A549 (cell line): ENCODE data around the gene PRR29. TPM values are rescaled to one million over a fixed set of nuclear protein-coding genes. Genes with fewer than 3 reads are reported as not detected.

Experiments
- ATAC-seq, 2 experiments: fragments of 200-7000 bp in 1 of 2; fragments of >200 bp in 1 of 2; cut with Nextera tagmentation in 1 of 2; cut with Tn5 transposase in 1 of 2; 3 replicates each; pipeline versions ENCODE4 v1.8.0 to v1.9.1; 2018 to 2020; ENCODE audit warnings: mild to moderate bottlenecking in 1 of 2, moderate library complexity in 1 of 2
- CTCF ChIA-PET: fragments of 300-600 bp; sonication (Branson Sonifier 250); formaldehyde crosslinking; extraction: SDS; loops from one replicate; lab custom pipeline; 2021; ENCODE audit warnings: antibody characterized with exemption, inconsistent platforms; lab: Yijun Ruan, JAX
- POLR2A ChIA-PET: fragments of 350-600 bp; formaldehyde crosslinking; extraction: SDS; loops from one replicate; lab custom pipeline; 2021; ENCODE audit warnings: antibody characterized with exemption, inconsistent platforms; lab: Yijun Ruan, JAX
- DNase-seq, 2 experiments: peaks; one replicate each; pipeline versions ENCODE4 v3.0.0 to v3.0.0-alpha.2; 2011 to 2016; ENCODE audit warnings: low read depth in 1 of 2, low spot score in 1 of 2
- FAIRE-seq: peaks from 2 replicates; lab custom pipeline; 2011; peaks lifted over from hg19 to GRCh38; lab: Jason Lieb, UNC
- H3K27ac ChIP-seq, 2 experiments: fragments of >200 bp; sonication (Bioruptor Twin); formaldehyde crosslinking; 3 replicates each; pipeline ENCODE4 v1.5.1; 2016 to 2017
- H3K4me1 ChIP-seq: fragments of >200 bp; sonication (Bioruptor Twin); formaldehyde crosslinking; 3 replicates; pipeline ENCODE4 v1.6.1; 2016
- H3K4me2 ChIP-seq: fragments of >200 bp; sonication (Bioruptor Twin); formaldehyde crosslinking; 3 replicates; pipeline ENCODE4 v1.6.1; 2016
- H3K4me3 ChIP-seq: fragments of >200 bp; sonication (Bioruptor Twin); formaldehyde crosslinking; 3 replicates; pipeline ENCODE4 v1.5.1; 2016
- H3K9me3 ChIP-seq: fragments of >200 bp; sonication (Bioruptor Twin); formaldehyde crosslinking; 3 replicates; pipeline ENCODE4 v1.6.1; 2016
- CBX2 ChIP-seq: fragments of 200-600 bp; sonication (generic); IDR thresholded peaks from 2 replicates; pipeline ENCODE4 v1.6.1; 2016; ENCODE audit warnings: low read depth, mild to moderate bottlenecking, borderline replicate concordance
- EHMT2 ChIP-seq: fragments of 200-600 bp; sonication (generic); IDR thresholded peaks from 2 replicates; pipeline ENCODE4 v1.6.1; 2016; ENCODE audit warnings: antibody characterized with exemption, low read depth, mild to moderate bottlenecking, moderate library complexity
- EP300 ChIP-seq, 2 experiments: fragments of >200 bp; sonication (Bioruptor Twin); formaldehyde crosslinking; IDR thresholded peaks; 2 replicates in 1 of 2; 3 replicates in 1 of 2; pipeline ENCODE4 v1.6.1; 2016 to 2017
- FOXS1 ChIP-seq: fragments of 250-450 bp; sonication (Bioruptor Pico); IDR thresholded peaks from 2 replicates; pipeline ENCODE4 v1.5.0; 2020; ENCODE audit warnings: mild to moderate bottlenecking, moderate library complexity
- HDAC2 ChIP-seq: fragments of 200-600 bp; sonication (generic); IDR thresholded peaks from 2 replicates; pipeline ENCODE4 v1.6.1; 2016
- HEYL ChIP-seq: fragments of 250-450 bp; sonication (Bioruptor Pico); IDR thresholded peaks from 2 replicates; pipeline ENCODE4 v1.8.0; 2021; ENCODE audit warnings: mild to moderate bottlenecking, moderate library complexity
- HOXA7 ChIP-seq: fragments of 250-450 bp; sonication (Bioruptor Pico); IDR thresholded peaks from 2 replicates; pipeline ENCODE4 v1.5.0; 2020; ENCODE audit warnings: mild to moderate bottlenecking, moderate library complexity
- JUNB ChIP-seq: fragments of >200 bp; sonication (Bioruptor Twin); formaldehyde crosslinking; IDR thresholded peaks from 2 replicates; pipeline ENCODE4 v1.6.1; 2016
- MAFK ChIP-seq: fragments of 450-650 bp; IDR thresholded peaks from 2 replicates; pipeline ENCODE4 v1.6.1; 2014; ENCODE audit not compliant: partially characterized antibody
- NFE2L2 ChIP-seq: fragments of 150-350 bp; conservative IDR thresholded peaks from 2 replicates; pipeline ENCODE4 v1.6.1; 2014; ENCODE audit warnings: low read length
- NPAS2 ChIP-seq: fragments of 250-450 bp; sonication (Bioruptor Pico); IDR thresholded peaks from 2 replicates; pipeline ENCODE4 v1.8.0; 2022; ENCODE audit warnings: mild to moderate bottlenecking, moderate library complexity, borderline replicate concordance
- POLR2A ChIP-seq: IDR thresholded peaks from 2 replicates; pipeline ENCODE4 v1.6.1; 2012; ENCODE audit warnings: mild to moderate bottlenecking, low read length
- POLR2AphosphoS2 ChIP-seq: conservative IDR thresholded peaks from 2 replicates; pipeline ENCODE4 v1.6.1; 2012; ENCODE audit warnings: low read length, improper control_type of control experiment, inconsistent platforms
- REST ChIP-seq: fragments of 200-600 bp; sonication (generic); IDR thresholded peaks from 2 replicates; pipeline ENCODE4 v1.6.1; 2016; ENCODE audit warnings: antibody characterized with exemption, mild to moderate bottlenecking, moderate library complexity
- RNF2 ChIP-seq: fragments of 200-600 bp; sonication (generic); IDR thresholded peaks from 2 replicates; pipeline ENCODE4 v1.6.1; 2016; ENCODE audit warnings: low read depth, mild to moderate bottlenecking, antibody characterized with exemption, moderate library complexity, borderline replicate concordance
- TP53 ChIP-seq: fragments of 250-450 bp; sonication (Bioruptor Pico); IDR thresholded peaks from 2 replicates; pipeline ENCODE4 v1.5.0; 2021; ENCODE audit warnings: mild to moderate bottlenecking, moderate library complexity
- ZC3H11A ChIP-seq: fragments of 450-650 bp; IDR thresholded peaks from 2 replicates; pipeline ENCODE4 v1.6.1; 2014; ENCODE audit warnings: antibody characterized with exemption, mild to moderate bottlenecking
- ZFP36 ChIP-seq: fragments of 450-650 bp; IDR thresholded peaks from 2 replicates; pipeline ENCODE4 v1.6.1; 2014; ENCODE audit warnings: borderline replicate concordance; ENCODE audit not compliant: partially characterized antibody
- WGBS: methylation state at CpG from one replicate; pipeline ENCODE4 v1.1.6; 2017; ENCODE audit errors: missing lambda C conversion rate; 5-methylcytosine and 5-hydroxymethylcytosine counted together
- polyA plus RNA-seq, 4 experiments: library from polyadenylated mRNA; depleted of rRNA in 3 of 4; stranded (reverse); fragments of >200 nt; fragmentation: RNase III in 1 of 4; extraction: RNeasy Plus Mini Kit Qiagen cat#74134 plus additional on column Dnase treatment in 1 of 4; gene quantifications; 2 replicates in 3 of 4; 3 replicates in 1 of 4; pipeline ENCODE4 v1.2.3, GENCODE V29; 2011 to 2017

The PRR29 gene
- polyA plus RNA-seq, 2 of the 4 experiments (the other 2 are of a cell fraction): 0.44 to 0.67 TPM

- peak overlapping the region in 1 of 2 experiments; percentile 14; a peak in 1 of 6 replicates for H3K27ac ChIP-seq
- peaks cover 6% of the 10 kb centered on the region; the same call in 1 of the 3 replicates for H3K4me1 ChIP-seq
- POLR2A ChIA-PET: no interaction called here
- 69% methylated on average over 12 of the region's 18 CpGs for WGBS
- CTCF ChIA-PET: interaction anchor here (1.0 to 14.8 kb wide), 10 partner anchors 10 to 84 kb away, joined by 3 to 150 read pairs (median 8); partner anchors contain the start of genes CSHL1 and GH1
- ATAC-seq (no peak), FAIRE-seq (no peak), DNase-seq (no peak)
- no peak overlapping the region for H3K4me3 ChIP-seq
- H3K9me3 ChIP-seq: peaks cover 5% of the 10 kb centered on the region; the same call in 2 of the 3 replicates
- no peak for TF ChIP-seq HOXA7
- H3K4me2 ChIP-seq: no peak overlapping the region
Measured at GRCh38 chr17:63987221-63988126, 10.7 kb upstream of the PRR29 start.

- no peaks in the 10 kb centered on the region for H3K9me3 ChIP-seq
- 72% methylated on average over 4 of the region's 5 CpGs for WGBS
- H3K4me1 ChIP-seq: peaks cover 6% of the 10 kb centered on the region; the same call in 1 of the 3 replicates
- H3K4me2 ChIP-seq: no peak overlapping the region
- H3K27ac ChIP-seq: peak overlapping the region in 1 of 2 experiments; percentile 18; a peak in 1 of 6 replicates
- H3K4me3 ChIP-seq: no peak overlapping the region
- ATAC-seq (no peak), DNase-seq (no peak), FAIRE-seq (no peak)
- CTCF ChIA-PET: interaction anchor here (1.0 to 14.8 kb wide), 8 partner anchors 10 to 77 kb away, joined by 3 to 150 read pairs (median 9); partner anchors contain the start of genes CSHL1 and GH1
- POLR2A ChIA-PET: no interaction called here
- TF ChIP-seq JUNB (no peak), NFE2L2 (no peak), MAFK (no peak), HDAC2 (no peak), POLR2A (no peak)
Measured at GRCh38 chr17:63988127-63988478, 10.0 kb upstream of the PRR29 start.

DNA sequence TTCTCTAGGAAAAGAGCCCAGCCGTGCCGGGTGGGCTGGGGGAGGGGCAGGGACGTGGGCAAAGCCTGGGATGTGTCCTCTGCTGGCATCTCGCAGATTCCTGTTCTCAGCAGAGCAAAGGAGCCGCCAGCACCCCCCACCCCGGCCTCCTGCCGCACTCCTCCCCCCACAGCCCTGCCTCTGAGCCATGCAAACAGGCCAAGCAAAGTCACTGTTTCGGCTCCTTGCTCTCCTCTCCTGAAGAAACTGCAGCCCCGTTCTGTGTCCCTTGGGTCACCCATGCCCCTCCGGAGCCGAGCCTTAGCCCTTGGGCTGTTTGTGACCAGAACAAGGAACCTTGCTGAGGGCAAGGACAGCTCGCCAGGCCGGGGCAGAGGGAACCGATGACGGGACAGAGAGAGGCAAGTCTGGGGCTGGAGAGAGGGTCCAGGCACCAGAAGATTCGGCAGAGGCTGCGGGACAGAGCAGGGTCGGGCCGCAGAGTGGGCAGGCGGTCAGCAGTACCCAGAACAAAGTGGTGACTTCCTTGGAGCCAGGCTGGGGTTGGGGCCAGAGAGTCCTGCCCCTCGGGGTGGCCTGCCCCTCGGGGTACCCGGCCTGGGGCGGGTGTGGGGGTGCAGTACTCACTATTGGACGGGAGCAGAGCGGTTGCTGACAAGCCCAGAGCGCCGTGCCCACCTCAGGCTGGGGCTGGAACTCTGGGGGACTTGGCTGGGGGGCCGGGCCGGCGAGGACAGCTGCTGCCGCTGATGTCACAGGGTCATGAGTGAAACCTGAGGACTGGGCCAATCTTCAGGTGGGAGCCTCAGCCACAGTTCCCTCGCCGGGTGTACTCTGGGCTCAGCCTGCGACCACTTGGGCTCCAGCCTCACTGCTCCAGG, 9.2 kb upstream of the PRR29 start:
- Histone ChIP-seq H3K27ac (peak overlapping the region in 1 of 2 experiments; percentile 24; a peak in 2 of 6 replicates), H3K4me3 (no peak overlapping the region)
- POLR2A ChIA-PET: interaction anchor here (1.2 kb wide), 1 partner anchor 156 kb away, joined by 3 read pairs; no protein-coding TSS in a partner anchor
- CTCF ChIA-PET: interaction anchor here (1.0 to 14.8 kb wide), 18 partner anchors 12 to 87 kb away, joined by 3 to 150 read pairs (median 14); partner anchors contain the start of genes CSHL1, GH1 and SCN4A
- no peak for TF ChIP-seq CBX2
- TF ChIP-seq ZFP36: no peak
- no peak for TF ChIP-seq REST
- TF ChIP-seq NFE2L2: no peak
- no peak for TF ChIP-seq ZC3H11A
- TF ChIP-seq NPAS2 (CRISPR knock-in tag): no peak
- no peak for TF ChIP-seq RNF2
- TF ChIP-seq HEYL (CRISPR knock-in tag): no peak
- no peak for TF ChIP-seq EP300 (IDR thresholded peaks at IDR 0.05)
- TF ChIP-seq TP53 (CRISPR knock-in tag): no peak
- no peak for TF ChIP-seq POLR2AphosphoS2
- no peak for TF ChIP-seq HOXA7
- no peak for TF ChIP-seq FOXS1 (CRISPR knock-in tag)
- TF ChIP-seq EHMT2: no peak
- TF ChIP-seq, all 56 proteins: peak for 0
- 58% methylated on average over 35 of the region's 35 CpGs for WGBS
- H3K9me3 ChIP-seq: no peaks in the 10 kb centered on the region
- DNase-seq (no peak), ATAC-seq (peak; percentile 10 to 30; a peak in 3 of 6 replicates), FAIRE-seq (no peak)
- 0 out of 3 replicates have a peak overlapping the region, but pooled peaks have one; percentile 1 for H3K4me2 ChIP-seq
- H3K4me1 ChIP-seq: peaks cover 6% of the 10 kb centered on the region; the same call in 1 of the 3 replicates
